ENCODE results near the gene KLHL36.

KLHL36 gene

GRCh38 chr16:84700446-84701300 is 52.4 kb downstream of the KLHL36 start:
- peak overlapping the region; percentile 83 for H3K4me3 ChIP-seq (replicated peaks; ENCODE audit: low read depth, low read length)
- TF ChIP-seq CTCF (IDR thresholded peaks at IDR 0.05; ENCODE audit: low read depth, low read length, missing control alignments) = no peak
- no peak for DNase-seq (ENCODE audit: extremely low read depth, low read depth)

GRCh38 chr16:84703681-84704080 is 55.4 kb downstream of the KLHL36 start:
- DNase-seq (ENCODE audit: extremely low read depth, low read depth) = no peak

GRCh38 chr16:84704253-84704652 is 55.9 kb downstream of the KLHL36 start:
- DNase-seq (ENCODE audit: extremely low read depth, low read depth) = no peak
- no peak for TF ChIP-seq CTCF (IDR thresholded peaks at IDR 0.05; ENCODE audit: low read depth, low read length, missing control alignments)
- H3K4me3 ChIP-seq (replicated peaks; ENCODE audit: low read depth, low read length) = no peak overlapping the region

More at GRCh38 chr16:84703681-84704080, 55.4 kb downstream of the KLHL36 start:
- no peak overlapping the region for H3K4me3 ChIP-seq (replicated peaks; ENCODE audit: low read depth, low read length)
- no peak for TF ChIP-seq CTCF (IDR thresholded peaks at IDR 0.05; ENCODE audit: low read depth, low read length, missing control alignments)

GRCh38 chr16:84706856-84707255 is 58.5 kb downstream of the KLHL36 start:
- TF ChIP-seq CTCF (IDR thresholded peaks at IDR 0.05; ENCODE audit: low read depth, low read length, missing control alignments) = no peak
- no peak overlapping the region for H3K4me3 ChIP-seq (replicated peaks; ENCODE audit: low read depth, low read length)
- no peak for DNase-seq (ENCODE audit: extremely low read depth, low read depth)

GRCh38 chr16:84709609-84710008 is 61.3 kb downstream of the KLHL36 start:
- H3K4me3 ChIP-seq (replicated peaks; ENCODE audit: low read depth, low read length) = no peak overlapping the region
- no peak for TF ChIP-seq CTCF (IDR thresholded peaks at IDR 0.05; ENCODE audit: low read depth, low read length, missing control alignments)
- no peak for DNase-seq (ENCODE audit: extremely low read depth, low read depth)

- no peak for DNase-seq (ENCODE audit: extremely low read depth, low read depth)
- TF ChIP-seq CTCF (IDR thresholded peaks at IDR 0.05; ENCODE audit: low read depth, low read length, missing control alignments) = no peak
- H3K4me3 ChIP-seq (replicated peaks; ENCODE audit: low read depth, low read length) = no peak overlapping the region
These were observed 62.4 kb downstream of the KLHL36 start for GRCh38 chr16:84710686-84711085.
